Measurements from ENCODE around the gene RAB13. TPM values are rescaled to one million over a fixed set of nuclear protein-coding genes. Genes with fewer than 3 reads are reported as not detected.

Gene RAB13
- total RNA-seq, 2 donors from 2014 or later: 33.9 to 62.7 TPM

DNA sequence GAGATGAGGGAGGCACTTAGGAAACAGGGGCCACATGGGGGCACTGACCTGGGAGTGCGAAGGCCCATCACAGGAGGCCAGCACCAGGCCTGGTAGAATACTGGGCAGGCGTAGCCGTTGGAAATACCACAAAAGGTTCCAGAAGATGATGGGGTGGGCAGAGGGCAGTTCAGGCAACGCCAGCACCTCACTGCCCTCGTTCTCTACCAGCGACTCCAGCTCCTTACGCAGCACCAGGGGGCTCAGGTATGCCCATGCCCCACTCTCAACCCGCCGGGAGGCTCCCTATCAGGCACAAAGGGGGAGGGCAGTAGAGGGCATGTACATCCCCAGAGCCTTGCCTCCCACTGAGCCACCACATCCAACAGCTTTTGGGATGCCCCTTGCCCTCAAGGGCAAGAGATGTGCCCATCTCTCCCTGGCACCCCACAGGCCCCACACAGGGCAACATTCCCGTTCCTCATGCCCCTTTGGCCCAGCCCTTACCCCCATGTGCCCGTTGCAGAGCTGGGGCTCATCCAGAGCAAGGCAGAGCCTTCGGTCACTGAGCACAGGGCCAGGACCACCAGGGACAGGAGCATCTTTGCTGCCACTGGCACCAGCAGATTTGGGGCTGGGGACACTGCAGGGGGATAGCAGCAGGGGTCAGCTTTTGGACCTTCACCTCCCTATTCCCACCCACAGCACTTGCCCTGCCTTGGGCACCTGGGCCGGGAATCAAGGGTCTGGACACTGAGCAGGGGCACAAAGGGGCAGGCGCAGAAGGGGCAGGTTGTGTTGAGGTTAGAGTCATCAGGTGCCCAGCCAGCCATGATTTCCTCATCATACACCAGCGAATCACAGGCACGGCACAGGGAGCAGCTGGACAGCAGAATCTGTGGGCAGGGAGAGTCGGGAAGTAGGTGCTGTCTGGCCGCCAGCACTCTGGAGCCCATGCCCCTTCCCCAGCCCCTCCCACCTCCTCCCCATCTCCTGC is 53.7 kb downstream of the RAB13 start:
- no peak overlapping the region for H3K4me3 Mint-ChIP-seq
- H3K9me3 Mint-ChIP-seq: no peaks in the 10 kb centered on the region
- ATAC-seq (replicated peaks in 1 of 2) (no peak), DNase-seq (no peak)
- H3K36me3 Mint-ChIP-seq (ENCODE audit: insufficient read depth in 2 of 2): peaks cover 2 to 26% of the 10 kb centered on the region in 2 donors
- peaks cover 17% of the 10 kb centered on the region for H3K4me1 Mint-ChIP-seq (ENCODE audit: low read depth)
- H3K27ac Mint-ChIP-seq: no peak overlapping the region
- no peaks in the 10 kb centered on the region for H3K27me3 Mint-ChIP-seq (ENCODE audit: low read depth)

Other genes with a start within 250 kb of the RAB13 start
- 1 to 10 TPM; 5.6 to 8.3 TPM for gene SLC27A3, start 210.9 kb downstream of the RAB13 start, total RNA-seq
- gene GATAD2B, start 63.4 kb downstream of the RAB13 start, total RNA-seq: 100 to 1,000 TPM in 1 of 2 donors, 10 to 100 TPM in 1; 87.4 to 106 TPM
- 100 to 1,000 TPM; 105 to 108 TPM for gene DENND4B, start 39.6 kb downstream of the RAB13 start, total RNA-seq
- 100 to 1,000 TPM; 107 to 121 TPM for gene CRTC2, start 27.7 kb downstream of the RAB13 start, total RNA-seq
- gene SLC39A1, start 22.8 kb downstream of the RAB13 start, total RNA-seq: 10 to 100 TPM; 86.5 to 90.7 TPM
- 10 to 100 TPM; 13.7 to 13.9 TPM for gene CREB3L4, start 18.4 kb downstream of the RAB13 start, total RNA-seq
- 100 to 1,000 TPM; 130 to 133 TPM for gene JTB, start 8.7 kb downstream of the RAB13 start, total RNA-seq
- 1,000 to 10,000 TPM; 1,821 to 1,822 TPM for gene RPS27, start 4.4 kb upstream of the RAB13 start, total RNA-seq
- under 1 TPM; 0.07 to 0.14 TPM for gene NUP210L, start 168.7 kb upstream of the RAB13 start, total RNA-seq
- gene TPM3, start 205.8 kb upstream of the RAB13 start, total RNA-seq: 100 to 1,000 TPM; 456 to 468 TPM
- not detected for gene CFAP141, start 220.0 kb upstream of the RAB13 start, total RNA-seq
- 100 to 1,000 TPM; 166 to 171 TPM for gene UBAP2L, start 234.6 kb upstream of the RAB13 start, total RNA-seq